GM21576 (cell line): ENCODE results near the gene MESP2.
A peak's percentile ranks its signal among the peaks of the same experiment; 100 is the strongest.

Experiments used
- ATAC-seq: cut with Tn5 transposase; IDR thresholded peaks from one replicate; pipeline ENCODE4 v1.9.1; 2021; ENCODE audit warnings: mild to moderate bottlenecking, moderate library complexity; ENCODE audit not compliant: unreplicated experiment

The MESP2 gene

GRCh38 chr15:89754361-89755154 is 21.6 kb upstream of the MESP2 start:
- no peak for ATAC-seq

GRCh38 chr15:89755701-89756100 is 20.4 kb upstream of the MESP2 start:
- no peak for ATAC-seq

- no peak for ATAC-seq
Observed at GRCh38 chr15:89756897-89757296, 19.2 kb upstream of the MESP2 start.

- no peak for ATAC-seq
Observed at GRCh38 chr15:89758283-89758682, 17.8 kb upstream of the MESP2 start.

DNA sequence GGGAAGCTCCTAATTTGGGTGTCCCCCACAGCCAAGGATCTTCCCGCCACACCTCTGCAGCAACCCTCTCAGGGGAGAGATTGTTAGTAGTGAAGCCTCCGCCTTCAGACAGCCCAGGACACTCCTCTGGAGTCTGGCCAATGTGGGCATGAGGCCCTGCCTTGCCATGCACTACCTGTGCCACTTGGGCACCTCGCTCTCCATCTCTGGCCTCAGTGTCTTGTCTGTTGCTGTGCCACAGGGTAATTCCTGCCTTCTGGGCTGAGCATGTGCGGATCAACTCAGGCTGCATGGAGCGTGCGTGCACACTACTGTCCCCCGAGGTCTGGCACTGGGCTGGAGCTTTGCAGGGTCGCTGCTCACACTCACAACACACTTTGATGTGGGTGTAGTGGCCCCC is 17.2 kb upstream of the MESP2 start:
- no peak for ATAC-seq

GRCh38 chr15:89759835-89760234 is 16.3 kb upstream of the MESP2 start:
- no peak for ATAC-seq

DNA sequence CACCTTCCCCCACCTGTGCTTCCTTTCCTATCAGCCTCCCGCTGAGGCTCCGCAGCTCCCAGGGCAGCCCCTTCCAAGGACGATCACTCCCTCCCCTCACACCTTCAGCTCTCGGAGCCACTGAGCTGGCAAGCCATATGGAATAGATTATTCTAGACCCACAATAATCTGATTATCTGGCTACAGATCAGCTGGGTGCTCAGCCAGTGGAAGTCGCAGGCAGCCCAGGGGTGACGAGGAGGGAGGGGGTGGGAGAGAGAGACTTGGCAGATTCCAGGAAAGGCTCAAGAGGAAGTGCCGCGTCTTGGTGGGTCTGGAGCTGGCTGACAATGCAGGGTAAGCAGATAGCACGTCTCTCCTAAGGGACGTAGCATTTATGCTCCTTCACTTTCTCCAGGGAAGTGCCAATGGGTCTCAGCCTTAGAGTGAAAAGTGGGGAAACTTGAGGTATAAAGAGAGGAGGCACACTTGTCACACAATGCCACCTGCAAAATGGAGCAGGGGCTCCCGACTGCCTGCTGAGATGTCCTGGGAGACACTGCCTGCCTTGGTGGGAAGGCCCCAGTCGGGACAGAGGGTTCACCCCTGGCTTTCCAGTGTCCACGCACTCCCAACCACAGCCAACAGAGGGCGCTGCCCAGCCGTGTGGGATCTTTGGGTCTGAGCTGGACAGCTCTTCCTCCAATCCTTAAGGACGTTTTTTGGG is 15.7 kb upstream of the MESP2 start:
- peak; percentile 65 for ATAC-seq

- ATAC-seq = peak; percentile 63
Observed at GRCh38 chr15:89761009-89761831, 14.9 kb upstream of the MESP2 start.

DNA sequence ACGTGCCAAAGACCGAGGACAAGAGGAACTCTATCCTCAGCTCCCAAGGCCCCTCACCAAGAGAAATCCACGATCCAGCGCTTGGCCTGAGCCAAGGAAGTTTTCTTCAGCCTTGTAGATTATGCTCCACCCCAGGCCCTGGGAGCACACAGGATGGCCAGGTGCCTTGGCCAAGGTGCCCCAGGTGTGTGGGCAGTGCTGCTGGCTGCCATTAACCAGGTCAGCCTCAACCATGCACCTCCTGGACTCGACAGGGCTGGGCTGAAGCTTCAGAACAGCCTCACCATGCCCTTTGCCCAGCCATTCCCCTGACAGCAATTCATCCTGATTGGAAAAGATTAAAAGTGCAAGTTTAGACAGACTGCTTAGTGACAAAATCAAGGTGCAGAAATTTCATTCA is 14.2 kb upstream of the MESP2 start:
- no peak for ATAC-seq

- no peak for ATAC-seq
Observed at GRCh38 chr15:89765694-89766093, 10.4 kb upstream of the MESP2 start.

DNA sequence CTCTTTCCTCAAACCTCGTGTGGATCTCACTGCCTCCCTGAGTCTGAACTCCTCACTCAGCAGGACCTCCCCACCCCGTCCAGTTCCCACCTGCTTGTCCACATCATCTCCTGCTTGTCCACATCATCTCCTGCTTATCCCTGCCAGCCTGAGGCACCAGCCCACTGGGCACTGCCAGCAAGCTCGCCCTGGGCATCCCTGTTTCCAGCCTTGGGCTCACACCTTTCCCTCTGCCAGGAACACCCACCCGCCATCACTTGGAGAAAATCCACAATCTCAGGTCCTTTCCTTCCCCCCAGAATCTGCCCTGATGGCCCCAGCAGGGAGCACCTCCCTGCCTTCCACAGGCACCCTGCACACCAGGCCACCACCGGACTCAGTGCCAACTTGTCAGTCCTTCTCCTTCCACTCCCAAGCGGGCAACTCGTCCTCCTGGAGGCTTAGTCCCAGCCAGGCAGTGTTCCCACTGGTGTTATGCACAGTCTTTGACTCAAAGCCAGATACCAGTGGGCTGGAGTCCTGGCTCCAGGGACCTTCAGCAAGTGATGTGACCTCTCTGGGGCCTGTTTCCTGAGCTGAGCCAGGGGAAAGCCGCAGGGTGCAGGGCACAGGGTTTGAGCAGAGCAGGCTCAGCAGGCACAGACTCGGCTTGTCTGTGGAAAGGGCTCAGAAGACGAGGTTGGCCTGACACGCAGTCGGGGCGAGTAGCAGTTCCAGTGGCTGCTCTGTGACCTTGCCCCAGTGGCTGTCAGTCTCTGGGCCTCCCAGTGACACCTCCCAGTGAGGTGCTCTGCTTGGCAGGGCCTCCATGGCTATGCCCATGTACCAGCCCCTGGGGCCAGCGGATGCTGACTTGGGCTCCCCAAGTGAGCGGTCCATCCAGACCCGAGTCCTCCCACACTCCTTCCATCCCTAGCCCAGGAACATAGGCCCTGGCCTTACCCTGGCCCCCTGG is 9.5 kb upstream of the MESP2 start:
- ATAC-seq = no peak

DNA sequence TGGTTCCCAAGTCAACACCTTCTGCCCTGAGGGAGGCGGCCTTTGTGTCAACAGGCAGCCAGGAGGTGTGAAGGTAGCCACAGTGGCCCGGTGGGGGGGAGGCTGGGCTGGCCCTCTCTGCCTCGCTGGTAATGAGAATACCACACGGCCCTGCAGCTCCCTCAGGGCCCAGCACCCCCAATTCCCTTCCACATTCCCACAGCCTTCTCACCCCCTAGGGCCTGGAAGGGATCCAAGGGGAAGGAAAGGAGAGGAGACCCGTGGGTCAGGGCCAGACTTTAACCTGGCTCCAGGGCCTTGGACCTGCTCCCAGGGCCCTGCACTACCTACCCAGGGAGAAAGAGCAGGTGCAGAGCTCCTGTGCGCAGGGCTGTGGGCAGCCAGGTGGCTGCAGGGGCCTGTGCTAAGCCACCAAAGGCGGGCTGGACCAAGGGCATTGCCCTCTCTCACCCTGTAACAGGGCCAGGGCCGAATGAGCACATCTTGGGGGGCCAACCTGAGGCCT is 8.7 kb upstream of the MESP2 start:
- no peak for ATAC-seq

DNA sequence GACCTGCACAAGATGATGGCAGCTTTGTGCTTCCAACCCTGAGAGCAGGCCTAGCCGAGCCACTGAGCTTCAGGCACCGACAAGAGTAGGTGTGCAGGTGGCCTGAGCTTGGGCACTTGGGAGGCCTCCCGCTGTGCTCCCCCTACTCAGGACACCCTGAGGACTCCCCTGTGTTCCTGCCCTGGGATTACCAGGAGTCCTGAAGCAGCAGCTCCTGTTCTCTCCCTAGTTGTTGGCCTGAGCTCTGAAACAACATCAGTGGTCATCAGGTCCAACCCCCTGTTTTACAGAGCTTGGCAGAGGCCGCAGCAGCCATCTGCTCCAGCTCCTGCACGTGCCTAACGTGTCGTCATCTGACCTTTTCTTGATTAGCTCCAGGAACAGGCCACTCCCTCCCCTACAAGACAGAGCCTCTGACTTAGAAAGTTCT is 8.0 kb upstream of the MESP2 start:
- ATAC-seq = no peak

- no peak for ATAC-seq
Observed at GRCh38 chr15:89769366-89769765, 6.8 kb upstream of the MESP2 start.

GRCh38 chr15:89770041-89770440 is 6.1 kb upstream of the MESP2 start:
- no peak for ATAC-seq

GRCh38 chr15:89772932-89773583 is 3.1 kb upstream of the MESP2 start:
- no peak for ATAC-seq

DNA sequence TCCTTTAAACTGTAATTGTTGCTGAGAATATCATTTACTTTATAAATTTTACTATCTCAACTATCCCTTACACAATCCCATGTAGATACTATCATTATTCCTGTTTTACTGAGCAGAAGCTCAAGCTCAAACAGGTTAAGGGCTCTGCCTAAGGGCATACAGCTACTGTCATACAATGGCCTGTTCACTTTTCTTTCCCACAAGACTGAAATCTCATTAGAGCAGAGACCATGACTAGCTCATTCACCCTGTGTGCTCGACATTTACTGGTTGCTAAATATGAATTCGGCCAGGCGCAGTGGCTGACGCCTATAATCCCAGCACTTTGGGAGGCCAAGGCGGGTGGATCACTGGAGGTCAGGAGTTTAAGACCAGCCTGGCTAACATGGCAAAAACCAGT is 1.6 kb upstream of the MESP2 start:
- no peak for ATAC-seq

DNA sequence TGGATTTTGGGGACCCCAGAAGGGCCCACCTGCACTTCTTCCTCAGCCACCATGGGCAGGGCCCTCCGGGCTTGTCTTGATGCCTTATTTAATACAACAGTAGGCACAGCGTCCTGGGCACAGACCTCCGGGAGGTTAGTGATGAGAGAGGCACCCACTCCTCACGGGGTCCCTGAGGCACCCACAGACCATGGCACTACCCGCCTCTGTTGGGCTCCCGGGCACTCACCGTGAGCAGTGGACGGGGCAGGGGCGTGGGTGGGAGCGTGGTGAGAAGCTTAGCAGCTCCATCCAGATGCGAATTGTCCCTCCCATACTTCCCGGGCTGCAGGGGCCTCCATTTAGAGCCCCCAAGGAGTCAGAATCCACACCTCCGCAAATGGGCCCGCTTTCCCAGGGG is 317 bp upstream of the MESP2 start:
- ATAC-seq = no peak

GRCh38 chr15:89777073-89777751 is 1.1 kb downstream of the MESP2 start:
- no peak for ATAC-seq
